Lung microvascular endothelial cell (primary cell): ENCODE data around the gene MED10. TPM values are rescaled to one million over a fixed set of nuclear protein-coding genes. Genes with fewer than 3 reads are reported as not detected.

Experiments used
- DNase-seq, 2 donors: peaks; one replicate each; pipeline versions ENCODE4 v3.0.0 to v3.0.0-alpha.2; 2010; ENCODE audit warnings: low read depth in 2 of 2
- total RNA-seq: library from RNA; depleted of rRNA; stranded (reverse); fragments of >200 nt; gene quantifications from 2 replicates; pipeline ENCODE4 v1.2.1, GENCODE V29; 2014

MED10 gene
- total RNA-seq = 6.5 and 12.1 TPM in 2 replicates

- DNase-seq = peak; percentile 91 to 93
These were observed at the start of gene MED10 for GRCh38 chr5:6377905-6378765. Gene MED10 (minus strand): TSS chr5:6378547. CDS start chr5:6378483, 64 bp downstream.

GRCh38 chr5:6427694-6428093 is 49.3 kb upstream of the MED10 start:
- DNase-seq = no peak

- no peak for DNase-seq
These were observed 46.4 kb upstream of the MED10 start for GRCh38 chr5:6424700-6425099.

GRCh38 chr5:6424110-6424659 is 45.8 kb upstream of the MED10 start:
- no peak for DNase-seq

- peak in 1 of 2 donors; percentile 23 for DNase-seq
These were observed 45.2 kb upstream of the MED10 start for GRCh38 chr5:6423327-6424109.

GRCh38 chr5:6419340-6419852 is 41.0 kb upstream of the MED10 start:
- DNase-seq = peak; percentile 51 to 82

- no peak for DNase-seq
These were observed 40.4 kb upstream of the MED10 start for GRCh38 chr5:6418679-6419276.

- no peak for DNase-seq
These were observed 39.3 kb upstream of the MED10 start for GRCh38 chr5:6417657-6418056.

GRCh38 chr5:6412811-6413210 is 34.5 kb upstream of the MED10 start:
- no peak for DNase-seq

GRCh38 chr5:6411141-6411540 is 32.8 kb upstream of the MED10 start:
- no peak for DNase-seq

- no peak for DNase-seq
These were observed 32.1 kb upstream of the MED10 start for GRCh38 chr5:6410421-6410820.

GRCh38 chr5:6408627-6409446 is 30.5 kb upstream of the MED10 start:
- peak in 1 of 2 donors; percentile 28 for DNase-seq

- DNase-seq = no peak
These were observed 29.9 kb upstream of the MED10 start for GRCh38 chr5:6408260-6408596.

- no peak for DNase-seq
These were observed 29.4 kb upstream of the MED10 start for GRCh38 chr5:6407558-6408259.

GRCh38 chr5:6405591-6405990 is 27.2 kb upstream of the MED10 start:
- no peak for DNase-seq

GRCh38 chr5:6404129-6404528 is 25.8 kb upstream of the MED10 start:
- no peak for DNase-seq

- no peak for DNase-seq
These were observed 25.1 kb upstream of the MED10 start for GRCh38 chr5:6403416-6403815.

- DNase-seq = no peak
These were observed 24.6 kb upstream of the MED10 start for GRCh38 chr5:6402939-6403338.

- DNase-seq = no peak
These were observed 23.1 kb upstream of the MED10 start for GRCh38 chr5:6401410-6401809.
